Mesenchymal stem cell (in vitro differentiated cells and primary cell): Measurements from ENCODE around the gene ABCC9.
A peak's percentile ranks its signal among the peaks of the same experiment; 100 is the strongest.

Experiments
- DNase-seq: peaks from one replicate; pipeline ENCODE4 v3.0.0-alpha.2; 2013
- H2AFZ ChIP-seq: one replicate; pipeline ENCODE4 v1.6.1; 2013; ENCODE audit warnings: low read depth, mild to moderate bottlenecking, control low read depth, inconsistent platforms, low read length, moderate library complexity
- H2AK5ac ChIP-seq: 2 replicates; pipeline ENCODE4 v1.6.1; 2013; ENCODE audit warnings: low read length, moderate library complexity, mild to moderate bottlenecking, inconsistent platforms; ENCODE audit not compliant: severe bottlenecking
- H2BK120ac ChIP-seq: one replicate; pipeline ENCODE4 v1.6.1; 2013; ENCODE audit warnings: low read depth, mild to moderate bottlenecking, inconsistent platforms, low read length, moderate library complexity
- H2BK12ac ChIP-seq, 2 experiments: one replicate each; pipeline ENCODE4 v1.6.1; 2013; ENCODE audit warnings: inconsistent platforms in 2 of 2, low read length in 2 of 2, mild to moderate bottlenecking in 2 of 2, moderate library complexity in 2 of 2, control low read depth in 1 of 2
- H2BK15ac ChIP-seq: one replicate; pipeline ENCODE4 v1.6.1; 2013; ENCODE audit warnings: mild to moderate bottlenecking, low read depth, inconsistent platforms; ENCODE audit not compliant: poor library complexity, severe bottlenecking
- H2BK5ac ChIP-seq: 2 replicates; pipeline ENCODE4 v1.6.1; 2013; ENCODE audit warnings: low read depth, mild to moderate bottlenecking, low read length, control low read depth, inconsistent platforms; ENCODE audit not compliant: poor library complexity, severe bottlenecking
- H3K14ac ChIP-seq, 2 experiments: one replicate each; pipeline ENCODE4 v1.6.1; 2013; ENCODE audit warnings: inconsistent platforms in 2 of 2, low read length in 2 of 2, control low read depth in 1 of 2, mild to moderate bottlenecking in 1 of 2, moderate library complexity in 1 of 2
- H3K18ac ChIP-seq, 2 experiments: one replicate each; pipeline ENCODE4 v1.6.1; 2013; ENCODE audit warnings: inconsistent platforms in 2 of 2, low read length in 2 of 2, control low read depth in 1 of 2, low read depth in 1 of 2, mild to moderate bottlenecking in 1 of 2
- H3K23ac ChIP-seq, 2 experiments: one replicate each; pipeline ENCODE4 v1.6.1; 2013; ENCODE audit warnings: inconsistent platforms in 2 of 2, low read length in 2 of 2, mild to moderate bottlenecking in 2 of 2, moderate library complexity in 2 of 2, control low read depth in 1 of 2
- H3K27ac ChIP-seq: 2 replicates; pipeline ENCODE4 v1.5.1; 2013; ENCODE audit warnings: mild to moderate bottlenecking, moderate library complexity, low read length, control low read depth, inconsistent platforms; ENCODE audit not compliant: poor library complexity, severe bottlenecking
- H3K27me3 ChIP-seq, 2 experiments: 2 replicates each; pipeline versions ENCODE4 v1.6.1 to v1.7.0; 2013; ENCODE audit warnings: low read length in 2 of 2, mild to moderate bottlenecking in 2 of 2, moderate library complexity in 2 of 2, control low read depth in 1 of 2, inconsistent platforms in 1 of 2; ENCODE audit not compliant: control insufficient read depth in 1 of 2, insufficient read depth in 1 of 2
- H3K36me3 ChIP-seq, 2 experiments: 2 replicates each; pipeline versions ENCODE4 v1.6.1 to v1.7.0; 2013; ENCODE audit warnings: low read length in 2 of 2, control low read depth in 1 of 2, inconsistent platforms in 1 of 2, low read depth in 1 of 2, mild to moderate bottlenecking in 1 of 2; ENCODE audit not compliant: insufficient read depth in 2 of 2, control insufficient read depth in 1 of 2
- H3K4ac ChIP-seq, 2 experiments: one replicate each; pipeline ENCODE4 v1.6.1; 2013; ENCODE audit warnings: inconsistent platforms in 2 of 2, low read length in 2 of 2, mild to moderate bottlenecking in 2 of 2, moderate library complexity in 2 of 2, control low read depth in 1 of 2, low read depth in 1 of 2
- H3K4me1 ChIP-seq: 2 replicates; pipeline ENCODE4 v1.6.1; 2013; ENCODE audit warnings: low read depth, low read length, control low read depth; ENCODE audit not compliant: control insufficient read depth, insufficient read depth
- H3K4me2 ChIP-seq: 2 replicates; pipeline ENCODE4 v1.6.1; 2013; ENCODE audit warnings: low read length, mild to moderate bottlenecking, inconsistent platforms; ENCODE audit not compliant: poor library complexity, severe bottlenecking
- H3K4me3 ChIP-seq, 2 experiments: 2 replicates each; pipeline versions ENCODE4 v1.5.1 to v1.7.0; 2013; ENCODE audit warnings: low read length in 2 of 2, mild to moderate bottlenecking in 2 of 2, control low read depth in 1 of 2, low read depth in 1 of 2; ENCODE audit not compliant: insufficient read depth in 1 of 2
- H3K79me1 ChIP-seq: replicated peaks from 2 replicates; pipeline ENCODE4 v1.6.1; 2013; ENCODE audit warnings: mild to moderate bottlenecking, control low read depth, low read length, inconsistent platforms; ENCODE audit not compliant: poor library complexity, severe bottlenecking
- H3K9ac ChIP-seq: 2 replicates; pipeline ENCODE4 v1.7.0; 2013; ENCODE audit warnings: mild to moderate bottlenecking, low read length, moderate library complexity
- H3K9me3 ChIP-seq: 2 replicates; pipeline ENCODE4 v1.7.0; 2013; ENCODE audit warnings: mild to moderate bottlenecking, low read length; ENCODE audit not compliant: control insufficient read depth
- H4K8ac ChIP-seq: one replicate; pipeline ENCODE4 v1.6.1; 2013; ENCODE audit warnings: inconsistent platforms, mild to moderate bottlenecking, low read length, moderate library complexity
- H4K91ac ChIP-seq: one replicate; pipeline ENCODE4 v1.6.1; 2013; ENCODE audit warnings: mild to moderate bottlenecking, low read length, inconsistent platforms
- WGBS: methylation state at CpG from one replicate; pipeline ENCODE4 v1.1.7; 2013; ENCODE audit warnings: mixed read lengths; 5-methylcytosine and 5-hydroxymethylcytosine counted together

ABCC9 gene

DNA sequence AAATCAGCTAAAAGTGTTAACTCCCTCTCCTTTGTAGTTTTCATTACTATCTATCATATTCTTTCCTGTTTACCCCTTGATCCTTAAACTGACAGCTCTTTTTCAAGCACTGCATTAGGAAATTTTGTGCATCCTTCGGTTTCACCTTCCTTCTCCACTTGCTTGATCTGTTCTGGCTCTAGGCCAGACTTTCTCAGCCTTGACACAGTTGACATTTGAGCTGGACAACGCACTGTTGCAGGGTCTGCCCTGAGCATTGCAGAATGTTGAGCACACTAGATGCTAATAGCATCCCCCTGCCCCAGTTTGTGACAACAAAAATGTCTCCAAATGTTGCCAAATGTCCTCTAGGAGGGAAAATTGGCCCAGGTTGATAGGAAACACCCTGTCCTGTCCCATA is 91.3 kb downstream of the ABCC9 start:
- Histone ChIP-seq H3K4ac (no peak overlapping the region), H4K8ac (no peak overlapping the region), H3K9ac (no peak overlapping the region), H3K4me1 (no peaks in the 10 kb centered on the region), H3K4me2 (no peak overlapping the region), H3K79me1 (no peaks in the 10 kb centered on the region), H3K14ac (no peak overlapping the region), H2BK12ac (no peak overlapping the region), H2BK15ac (no peak overlapping the region), H3K27me3 (no peaks in the 10 kb centered on the region), H2AK5ac (no peak overlapping the region), H2BK120ac (no peak overlapping the region), H3K23ac (no peak overlapping the region), H3K36me3 (no peaks in the 10 kb centered on the region), H2AFZ (no peak overlapping the region), H2BK5ac (no peak overlapping the region), H3K9me3 (no peaks in the 10 kb centered on the region), H3K18ac (no peak overlapping the region), H3K27ac (no peak overlapping the region), H4K91ac (no peak overlapping the region), H3K4me3 (no peak overlapping the region)
- DNase-seq = no peak
- WGBS = 57% methylated on average over 2 of the region's 2 CpGs

DNA sequence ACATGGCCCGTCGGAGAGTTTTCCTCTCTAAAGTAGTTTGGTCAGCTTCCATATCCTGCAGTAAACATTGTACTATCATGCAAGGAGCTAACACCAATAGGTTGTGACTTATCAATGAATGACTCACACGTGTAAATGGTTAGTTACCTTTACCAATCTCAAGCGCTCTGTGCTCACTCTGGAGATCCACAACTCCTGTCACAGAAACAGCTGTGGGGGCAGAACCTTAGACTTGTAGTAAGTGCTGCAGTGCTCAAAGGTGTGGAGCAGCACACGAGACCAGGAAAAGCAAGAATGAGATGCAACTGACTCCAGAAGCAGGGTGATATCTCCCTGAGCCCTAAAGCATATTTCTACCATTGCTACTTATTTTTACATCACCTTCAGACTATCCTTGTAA is 93.0 kb downstream of the ABCC9 start:
- no peaks in the 10 kb centered on the region for H3K36me3 ChIP-seq
- H3K9me3 ChIP-seq = no peaks in the 10 kb centered on the region
- H3K4me2 ChIP-seq = no peak overlapping the region
- H3K18ac ChIP-seq = no peak overlapping the region
- no peaks in the 10 kb centered on the region for H3K79me1 ChIP-seq
- DNase-seq = no peak
- no peaks in the 10 kb centered on the region for H3K27me3 ChIP-seq
- no peak overlapping the region for H3K4me3 ChIP-seq
- no peak overlapping the region for H4K8ac ChIP-seq
- H2AFZ ChIP-seq = no peak overlapping the region
- H3K23ac ChIP-seq = no peak overlapping the region
- no peak overlapping the region for H3K14ac ChIP-seq
- 79% methylated on average over 5 of the region's 5 CpGs for WGBS
- H2BK15ac ChIP-seq = no peak overlapping the region
- no peak overlapping the region for H2BK12ac ChIP-seq
- no peak overlapping the region for H3K9ac ChIP-seq
- no peak overlapping the region for H2BK120ac ChIP-seq
- H3K4ac ChIP-seq = no peak overlapping the region
- no peak overlapping the region for H3K27ac ChIP-seq
- no peak overlapping the region for H2AK5ac ChIP-seq
- no peak overlapping the region for H4K91ac ChIP-seq
- H2BK5ac ChIP-seq = no peak overlapping the region
- no peaks in the 10 kb centered on the region for H3K4me1 ChIP-seq

DNA sequence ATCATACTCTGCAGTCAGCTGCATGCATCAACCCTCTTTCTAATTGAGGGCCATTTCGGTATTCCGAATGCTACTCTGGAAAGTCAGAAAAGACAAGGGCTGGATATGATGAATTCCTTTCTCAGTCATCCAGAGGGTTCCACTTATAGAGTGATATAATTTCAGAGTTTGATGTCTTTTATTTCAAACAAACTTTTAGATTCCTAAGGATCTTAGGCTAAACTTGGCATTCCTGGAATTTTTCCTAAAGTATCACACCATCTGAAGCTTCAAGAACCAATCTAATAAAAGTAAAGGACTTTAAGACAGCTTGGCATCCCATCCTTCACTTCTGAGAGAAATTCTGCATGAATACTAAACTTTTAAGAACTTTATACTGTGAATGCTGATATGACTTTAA is 97.4 kb downstream of the ABCC9 start:
- Histone ChIP-seq H3K79me1 (no peaks in the 10 kb centered on the region), H3K23ac (no peak overlapping the region), H3K4me2 (no peak overlapping the region), H2BK5ac (no peak overlapping the region), H2BK12ac (no peak overlapping the region), H3K9ac (no peak overlapping the region), H3K18ac (no peak overlapping the region), H2BK15ac (no peak overlapping the region), H3K27me3 (no peaks in the 10 kb centered on the region), H3K27ac (peak overlapping the region; percentile 19), H3K4ac (no peak overlapping the region), H2AFZ (no peak overlapping the region), H4K91ac (no peak overlapping the region), H3K4me1 (no peaks in the 10 kb centered on the region), H3K4me3 (no peak overlapping the region), H3K9me3 (no peaks in the 10 kb centered on the region), H3K14ac (no peak overlapping the region), H4K8ac (no peak overlapping the region), H3K36me3 (peaks cover 0 to 8% of the 10 kb centered on the region in 2 experiments), H2BK120ac (no peak overlapping the region), H2AK5ac (no peak overlapping the region)
- no peak for DNase-seq
- no CpG with 5 or more reads among the region's 2 CpGs for whole genome bisulfite sequencing

DNA sequence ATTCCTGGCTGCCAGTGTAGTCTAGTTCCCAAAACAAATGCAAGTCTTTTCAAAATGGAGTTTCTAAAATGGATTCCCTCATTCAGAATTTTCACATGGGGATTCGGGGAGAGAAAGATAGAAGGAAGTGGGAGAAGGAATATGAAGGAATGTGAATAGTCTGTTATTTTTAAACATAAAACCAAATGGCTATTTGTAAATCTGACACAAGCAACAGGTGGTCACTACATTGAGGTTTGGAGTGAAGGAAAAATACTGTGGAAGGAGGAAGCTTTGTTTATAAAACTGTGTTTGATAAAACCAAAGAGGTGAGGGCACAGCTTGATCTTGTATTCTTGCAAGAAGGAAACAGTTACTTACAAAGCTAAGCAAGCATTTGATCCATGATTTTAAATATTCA is 101.5 kb downstream of the ABCC9 start:
- Histone ChIP-seq H2BK12ac (no peak overlapping the region), H3K4me2 (no peak overlapping the region), H3K4ac (no peak overlapping the region), H2BK15ac (no peak overlapping the region), H3K27ac (no peak overlapping the region), H2BK5ac (no peak overlapping the region), H2AFZ (no peak overlapping the region), H3K27me3 (no peaks in the 10 kb centered on the region), H3K9ac (no peak overlapping the region), H3K79me1 (no peaks in the 10 kb centered on the region), H3K9me3 (no peaks in the 10 kb centered on the region), H3K14ac (no peak overlapping the region), H3K4me3 (no peak overlapping the region), H3K18ac (no peak overlapping the region), H4K91ac (no peak overlapping the region), H3K23ac (no peak overlapping the region), H3K36me3 (peaks cover 0 to 8% of the 10 kb centered on the region in 2 experiments), H2BK120ac (no peak overlapping the region), H2AK5ac (no peak overlapping the region), H4K8ac (no peak overlapping the region), H3K4me1 (no peaks in the 10 kb centered on the region)
- DNase-seq = no peak
- WGBS = 43% methylated on average over 1 of the region's 1 CpG
